ENCODE data around the gene ULBP2.

DNA sequence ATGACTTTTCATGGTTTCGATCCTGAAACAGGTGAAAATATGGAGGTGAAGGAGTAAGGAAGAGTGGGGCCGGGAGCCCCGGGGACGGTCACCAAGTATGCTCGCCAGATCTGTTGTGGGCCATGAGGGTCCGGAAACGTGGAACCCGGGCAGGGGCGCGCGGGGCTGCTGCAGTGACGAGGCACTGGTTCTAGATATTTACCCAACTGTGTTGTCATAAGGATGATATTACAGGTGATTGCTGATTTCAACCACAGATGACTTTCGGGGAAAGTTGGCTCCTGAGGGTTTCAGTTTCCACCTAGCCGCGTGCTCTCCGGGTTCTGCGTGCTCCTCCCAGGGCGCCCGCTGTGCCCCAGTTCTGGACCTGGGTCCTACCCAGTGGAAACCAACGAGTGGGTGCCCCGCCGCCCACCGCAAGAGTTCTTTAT, 31.1 kb upstream of the ULBP2 start:
- TF ChIP-seq, protein P1, sequence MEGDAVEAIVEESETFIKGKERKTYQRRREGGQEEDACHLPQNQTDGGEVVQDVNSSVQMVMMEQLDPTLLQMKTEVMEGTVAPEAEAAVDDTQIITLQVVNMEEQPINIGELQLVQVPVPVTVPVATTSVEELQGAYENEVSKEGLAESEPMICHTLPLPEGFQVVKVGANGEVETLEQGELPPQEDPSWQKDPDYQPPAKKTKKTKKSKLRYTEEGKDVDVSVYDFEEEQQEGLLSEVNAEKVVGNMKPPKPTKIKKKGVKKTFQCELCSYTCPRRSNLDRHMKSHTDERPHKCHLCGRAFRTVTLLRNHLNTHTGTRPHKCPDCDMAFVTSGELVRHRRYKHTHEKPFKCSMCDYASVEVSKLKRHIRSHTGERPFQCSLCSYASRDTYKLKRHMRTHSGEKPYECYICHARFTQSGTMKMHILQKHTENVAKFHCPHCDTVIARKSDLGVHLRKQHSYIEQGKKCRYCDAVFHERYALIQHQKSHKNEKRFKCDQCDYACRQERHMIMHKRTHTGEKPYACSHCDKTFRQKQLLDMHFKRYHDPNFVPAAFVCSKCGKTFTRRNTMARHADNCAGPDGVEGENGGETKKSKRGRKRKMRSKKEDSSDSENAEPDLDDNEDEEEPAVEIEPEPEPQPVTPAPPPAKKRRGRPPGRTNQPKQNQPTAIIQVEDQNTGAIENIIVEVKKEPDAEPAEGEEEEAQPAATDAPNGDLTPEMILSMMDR (IDR thresholded peaks at IDR 0.05) = no peak
- TF ChIP-seq POLR2A (IDR thresholded peaks at IDR 0.05) = no peak
- no peak for TF ChIP-seq POLR2AphosphoS5 (IDR thresholded peaks at IDR 0.05)

Measured in gastroesophageal sphincter (tissue), 3 donors.